Esophagus (tissue), 2 donors: ENCODE results near the gene ATXN2L. TPM values are rescaled to one million over a fixed set of nuclear protein-coding genes. Genes with fewer than 3 reads are reported as not detected.
"Not testable (repeated sequence)": the region's sequence is repeated elsewhere in the genome, so short reads cannot be mapped to it uniquely, and the experiment has no call there.

ENCODE experiments used
- H3K27ac ChIP-seq, 2 donors: one replicate each; pipeline ENCODE4 v1.5.1; 2013; ENCODE audit warnings: low read depth in 2 of 2, mild to moderate bottlenecking in 2 of 2, inconsistent platforms in 1 of 2, low read length in 1 of 2, moderate library complexity in 1 of 2
- H3K27me3 ChIP-seq, 2 donors: one replicate each; pipeline ENCODE4 v1.6.1; 2013; ENCODE audit warnings: low read length in 2 of 2, control low read depth in 1 of 2, mild to moderate bottlenecking in 1 of 2; ENCODE audit not compliant: insufficient read depth in 2 of 2, control insufficient read depth in 1 of 2
- H3K36me3 ChIP-seq, 2 donors: one replicate each; pipeline ENCODE4 v1.6.1; 2013; ENCODE audit warnings: low read length in 1 of 2; ENCODE audit not compliant: control insufficient read depth in 2 of 2, insufficient read depth in 2 of 2
- H3K4me1 ChIP-seq, 2 donors: one replicate each; pipeline ENCODE4 v1.6.1; 2013; ENCODE audit warnings: low read length in 1 of 2; ENCODE audit not compliant: control insufficient read depth in 2 of 2, insufficient read depth in 2 of 2
- H3K4me3 ChIP-seq, 2 donors: one replicate each; pipeline ENCODE4 v1.5.1; 2013; ENCODE audit warnings: low read length in 2 of 2, mild to moderate bottlenecking in 2 of 2, low read depth in 1 of 2, moderate library complexity in 1 of 2
- H3K9me3 ChIP-seq, 2 donors: one replicate each; pipeline ENCODE4 v1.6.1; 2013; ENCODE audit warnings: mild to moderate bottlenecking in 2 of 2, low read depth in 1 of 2, low read length in 1 of 2, moderate library complexity in 1 of 2; ENCODE audit not compliant: control insufficient read depth in 2 of 2, insufficient read depth in 1 of 2
- WGBS, 2 donors: extraction: QIAGEN DNeasy Blood & Tissue Kit; methylation state at CpG; one replicate each; pipeline ENCODE4 v1.1.7; 2013; 5-methylcytosine and 5-hydroxymethylcytosine counted together
- polyA plus RNA-seq, 2 donors: library from polyadenylated mRNA; stranded (reverse); fragments of 200-250 nt; gene quantifications; one replicate each; pipeline ENCODE4 v1.2.3, GENCODE V29; 2013
- donor health status: healthy with polysubstance abuse.
- donor health status: Bipolar disorder and iron deficiency.

The ATXN2L gene
- polyA plus RNA-seq, 2 donors: 37.9 to 82.1 TPM

DNA sequence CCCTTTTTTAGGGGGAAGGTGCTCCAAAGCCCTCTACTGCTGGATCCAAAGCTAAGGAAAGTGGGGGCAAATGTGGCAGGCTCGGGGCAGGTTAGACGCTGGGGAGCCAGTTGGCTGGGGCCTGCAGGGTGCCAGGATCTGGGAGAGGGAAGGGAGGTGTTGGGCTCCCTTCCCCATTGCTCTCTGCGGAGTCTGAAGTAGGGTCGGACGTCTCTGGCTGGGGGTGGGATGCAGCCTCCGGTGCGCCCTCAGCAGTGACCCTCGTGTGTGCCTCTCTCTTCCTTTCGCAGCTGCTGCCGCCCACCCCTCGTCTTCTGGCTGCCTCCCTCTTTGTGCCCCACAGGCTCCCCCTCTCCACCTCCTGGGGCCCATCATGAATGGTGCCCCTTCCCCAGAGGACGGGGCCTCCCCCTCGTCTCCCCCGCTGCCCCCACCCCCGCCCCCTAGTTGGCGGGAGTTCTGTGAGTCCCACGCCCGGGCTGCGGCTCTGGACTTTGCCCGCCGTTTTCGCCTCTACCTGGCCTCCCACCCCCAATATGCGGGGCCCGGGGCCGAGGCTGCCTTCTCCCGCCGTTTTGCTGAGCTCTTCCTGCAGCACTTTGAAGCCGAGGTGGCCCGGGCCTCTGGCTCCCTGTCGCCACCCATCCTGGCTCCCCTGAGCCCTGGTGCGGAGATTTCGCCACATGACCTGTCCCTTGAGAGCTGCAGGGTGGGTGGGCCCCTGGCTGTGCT is 43.1 kb downstream of the ATXN2L start:
- H3K27me3 ChIP-seq: no peaks in the 10 kb centered on the region
- WGBS, 2 donors: 60 to 70% methylated on average over 21 to 32 of the region's 32 CpGs
- no peak overlapping the region for H3K4me3 ChIP-seq
- no peaks in the 10 kb centered on the region for H3K9me3 ChIP-seq
- peaks cover 0 to 2% of the 10 kb centered on the region in 2 donors for H3K4me1 ChIP-seq
- no peak overlapping the region for H3K27ac ChIP-seq
- peaks cover 11 to 38% of the 10 kb centered on the region in 2 donors for H3K36me3 ChIP-seq

DNA sequence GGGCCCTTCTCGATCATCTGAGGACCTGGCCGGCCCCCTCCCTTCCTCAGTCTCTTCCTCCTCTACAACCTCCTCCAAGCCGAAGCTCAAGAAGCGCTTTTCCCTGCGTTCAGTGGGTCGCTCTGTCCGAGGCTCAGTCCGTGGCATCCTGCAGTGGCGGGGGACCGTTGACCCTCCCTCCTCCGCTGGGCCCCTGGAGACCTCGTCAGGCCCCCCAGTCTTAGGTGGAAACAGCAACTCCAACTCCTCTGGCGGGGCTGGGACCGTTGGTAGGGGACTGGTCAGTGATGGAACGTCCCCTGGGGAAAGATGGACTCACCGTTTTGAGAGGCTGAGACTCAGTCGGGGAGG is 43.6 kb downstream of the ATXN2L start:
- Histone ChIP-seq H3K36me3 (peaks cover 12 to 38% of the 10 kb centered on the region in 2 donors), H3K27me3 (no peaks in the 10 kb centered on the region), H3K4me3 (no peak overlapping the region), H3K4me1 (peaks cover 0 to 2% of the 10 kb centered on the region in 2 donors), H3K9me3 (no peaks in the 10 kb centered on the region), H3K27ac (no peak overlapping the region)
- WGBS, 2 donors: 79 to 84% methylated on average over 17 of the region's 17 CpGs

DNA sequence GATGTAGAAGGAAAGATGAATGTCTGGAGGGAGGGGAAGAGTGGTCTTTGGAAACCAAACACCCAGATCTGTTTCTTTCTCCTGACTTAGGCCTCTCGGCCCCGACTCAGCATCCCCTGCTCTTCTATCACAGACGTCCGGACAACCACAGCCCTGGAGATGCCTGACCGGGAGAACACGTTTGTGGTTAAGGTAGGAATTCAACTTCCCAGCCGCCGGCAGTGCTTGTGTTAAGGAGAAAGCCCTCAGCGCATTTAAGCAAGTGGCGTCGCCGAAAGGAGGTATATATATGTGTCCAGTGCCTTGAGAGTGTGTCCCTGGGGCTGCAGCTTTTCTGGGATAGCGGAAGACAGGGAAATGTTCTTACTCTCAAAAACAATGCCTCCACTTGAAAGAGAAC is 44.4 kb downstream of the ATXN2L start:
- whole genome bisulfite sequencing, 2 donors: 87 to 89% methylated on average over 13 of the region's 13 CpGs

DNA sequence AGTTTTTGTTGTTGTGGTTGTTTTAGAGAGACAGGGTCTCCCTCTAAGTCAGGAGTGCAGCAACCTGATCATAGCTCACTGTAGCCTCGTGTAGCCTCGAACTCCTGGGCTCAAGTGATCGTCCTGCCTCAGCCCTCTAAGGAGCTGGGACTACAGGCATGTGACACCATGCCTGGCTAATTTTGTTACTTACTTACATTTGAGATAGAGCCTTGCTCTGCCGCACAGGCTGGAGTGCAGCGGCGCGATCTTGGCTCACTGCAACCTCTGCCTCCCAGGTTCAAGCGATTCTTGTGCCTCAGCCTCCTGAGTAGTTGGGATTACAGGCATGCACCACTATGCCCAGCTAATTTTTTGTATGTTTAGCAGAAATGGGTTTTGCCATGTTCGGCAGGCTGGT is 44.8 kb downstream of the ATXN2L start:
- H3K4me1 ChIP-seq, H3K27me3 ChIP-seq, H3K4me3 ChIP-seq, H3K9me3 ChIP-seq, H3K27ac ChIP-seq: not testable (repeated sequence)
- H3K36me3 ChIP-seq: peaks cover 13 to 47% of the 10 kb centered on the region in 2 donors
- WGBS, 2 donors: 92% methylated on average over 9 of the region's 9 CpGs

More for the DNA sequence above, 44.4 kb downstream of the ATXN2L start:
- H3K4me3 ChIP-seq: no peak overlapping the region
- no peaks in the 10 kb centered on the region for H3K27me3 ChIP-seq
- peaks cover 0 to 2% of the 10 kb centered on the region in 2 donors for H3K4me1 ChIP-seq
- no peak overlapping the region for H3K27ac ChIP-seq
- H3K36me3 ChIP-seq: peaks cover 13 to 43% of the 10 kb centered on the region in 2 donors
- H3K9me3 ChIP-seq: no peaks in the 10 kb centered on the region

- WGBS, 2 donors: 93 to 94% methylated on average over 11 of the region's 11 CpGs
- Histone ChIP-seq H3K27me3 (no peaks in the 10 kb centered on the region), H3K36me3 (peaks cover 13 to 57% of the 10 kb centered on the region in 2 donors)
These were observed 46.4 kb downstream of the ATXN2L start for GRCh38 chr16:28869201-28869600.

GRCh38 chr16:28872952-28873351 is 50.2 kb downstream of the ATXN2L start:
- WGBS, 2 donors: 87 to 89% methylated on average over 14 to 15 of the region's 15 CpGs

More at GRCh38 chr16:28869201-28869600, 46.4 kb downstream of the ATXN2L start:
- Histone ChIP-seq H3K27ac (no peak overlapping the region), H3K9me3 (no peaks in the 10 kb centered on the region), H3K4me3 (no peak overlapping the region), H3K4me1 (peaks cover 0 to 2% of the 10 kb centered on the region in 2 donors)

DNA sequence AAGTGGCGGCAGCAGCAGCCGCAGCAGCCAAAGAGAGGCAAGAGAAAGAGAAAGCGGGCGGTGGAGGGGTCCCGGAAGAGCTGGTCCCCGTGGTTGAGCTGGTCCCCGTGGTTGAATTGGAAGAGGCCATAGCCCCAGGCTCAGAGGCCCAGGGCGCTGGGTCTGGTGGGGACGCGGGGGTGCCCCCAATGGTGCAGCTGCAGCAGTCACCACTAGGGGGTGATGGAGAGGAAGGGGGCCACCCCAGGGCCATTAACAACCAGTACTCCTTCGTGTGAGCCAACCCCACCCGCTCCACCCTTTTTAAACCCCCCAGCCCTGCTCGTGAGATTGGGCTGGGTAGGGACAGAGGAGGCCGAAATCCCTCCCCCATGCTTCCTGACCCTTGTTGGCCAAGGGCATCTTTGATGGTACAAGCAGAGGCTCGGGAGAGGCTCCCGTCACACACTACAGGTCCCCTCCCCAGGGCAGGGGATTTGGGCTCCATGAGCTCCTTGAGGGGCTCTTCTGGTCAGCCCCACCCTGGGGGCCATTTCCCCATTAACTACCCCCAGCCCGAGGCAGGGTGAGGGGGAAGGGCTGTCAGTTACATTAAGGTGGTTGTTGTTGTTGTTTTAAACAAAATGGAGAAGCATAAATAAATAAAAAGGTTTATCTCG is 50.9 kb downstream of the ATXN2L start:
- Histone ChIP-seq H3K4me3 (no peak overlapping the region), H3K4me1 (no peaks in the 10 kb centered on the region), H3K9me3 (no peaks in the 10 kb centered on the region), H3K27ac (no peak overlapping the region), H3K36me3 (peaks cover 7 to 40% of the 10 kb centered on the region in 2 donors), H3K27me3 (no peaks in the 10 kb centered on the region)
- WGBS, 2 donors: 86 to 87% methylated on average over 17 to 18 of the region's 18 CpGs

More at GRCh38 chr16:28872952-28873351, 50.2 kb downstream of the ATXN2L start:
- H3K27me3 ChIP-seq: no peaks in the 10 kb centered on the region
- no peak overlapping the region for H3K27ac ChIP-seq
- no peak overlapping the region for H3K4me3 ChIP-seq
- peaks cover 7 to 41% of the 10 kb centered on the region in 2 donors for H3K36me3 ChIP-seq
- H3K9me3 ChIP-seq: no peaks in the 10 kb centered on the region
- no peaks in the 10 kb centered on the region for H3K4me1 ChIP-seq

DNA sequence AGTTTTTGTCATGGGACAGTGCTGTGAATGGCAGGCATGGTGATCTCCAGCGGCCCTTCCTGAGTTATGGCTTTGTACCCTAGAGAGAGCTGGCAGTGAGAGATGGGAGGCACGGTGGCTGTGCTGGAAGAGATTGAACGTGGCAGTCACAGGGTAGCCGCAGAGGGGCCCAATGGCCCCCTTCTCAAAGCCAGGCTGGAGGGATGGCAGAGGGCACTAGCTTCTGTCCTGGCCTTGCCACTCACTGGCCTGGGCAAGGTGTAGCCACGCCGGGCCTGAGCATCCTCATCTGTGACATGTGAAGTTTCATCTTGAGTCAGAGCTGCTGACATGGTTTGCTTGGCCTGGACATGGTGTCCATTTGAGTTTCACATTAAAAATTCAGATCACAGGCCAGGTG is 51.6 kb downstream of the ATXN2L start:
- no peaks in the 10 kb centered on the region for H3K9me3 ChIP-seq
- H3K27ac ChIP-seq: no peak overlapping the region
- peaks cover 4 to 33% of the 10 kb centered on the region in 2 donors for H3K36me3 ChIP-seq
- peaks cover 0 to 4% of the 10 kb centered on the region in 2 donors for H3K4me1 ChIP-seq
- WGBS, 2 donors: 93 to 94% methylated on average over 6 of the region's 6 CpGs
- H3K4me3 ChIP-seq: no peak overlapping the region
- no peaks in the 10 kb centered on the region for H3K27me3 ChIP-seq

GRCh38 chr16:28875134-28876018 is 52.6 kb downstream of the ATXN2L start:
- Histone ChIP-seq H3K4me1 (peaks cover 0 to 9% of the 10 kb centered on the region in 2 donors), H3K36me3 (peaks cover 2 to 23% of the 10 kb centered on the region in 2 donors), H3K4me3 (no peak overlapping the region), H3K27ac (no peak overlapping the region), H3K27me3 (no peaks in the 10 kb centered on the region), H3K9me3 (no peaks in the 10 kb centered on the region)
- WGBS, 2 donors: 59 to 66% methylated on average over 12 to 13 of the region's 13 CpGs
